Suprapubic skin (tissue), 3 donors: Measurements from ENCODE around the gene CCSAP.

Experiments
- POLR2A ChIP-seq, 2 donors: fragments of 450-650 bp; IDR thresholded peaks; one replicate each; pipeline ENCODE4 v1.6.1; 2017; ENCODE audit warnings: antibody characterized with exemption in 2 of 2, mild to moderate bottlenecking in 2 of 2, moderate library complexity in 2 of 2
- TF ChIP-seq, protein P1 (sequence below), 2 donors: fragments of 200-600 bp in 1 of 2; fragments of 450-650 bp in 1 of 2; sonication (generic) in 1 of 2; IDR thresholded peaks; one replicate each; pipeline ENCODE4 v1.5.1; 2016 to 2019; ENCODE audit warnings: antibody characterized with exemption in 2 of 2, mild to moderate bottlenecking in 1 of 2, moderate library complexity in 1 of 2

DNA sequence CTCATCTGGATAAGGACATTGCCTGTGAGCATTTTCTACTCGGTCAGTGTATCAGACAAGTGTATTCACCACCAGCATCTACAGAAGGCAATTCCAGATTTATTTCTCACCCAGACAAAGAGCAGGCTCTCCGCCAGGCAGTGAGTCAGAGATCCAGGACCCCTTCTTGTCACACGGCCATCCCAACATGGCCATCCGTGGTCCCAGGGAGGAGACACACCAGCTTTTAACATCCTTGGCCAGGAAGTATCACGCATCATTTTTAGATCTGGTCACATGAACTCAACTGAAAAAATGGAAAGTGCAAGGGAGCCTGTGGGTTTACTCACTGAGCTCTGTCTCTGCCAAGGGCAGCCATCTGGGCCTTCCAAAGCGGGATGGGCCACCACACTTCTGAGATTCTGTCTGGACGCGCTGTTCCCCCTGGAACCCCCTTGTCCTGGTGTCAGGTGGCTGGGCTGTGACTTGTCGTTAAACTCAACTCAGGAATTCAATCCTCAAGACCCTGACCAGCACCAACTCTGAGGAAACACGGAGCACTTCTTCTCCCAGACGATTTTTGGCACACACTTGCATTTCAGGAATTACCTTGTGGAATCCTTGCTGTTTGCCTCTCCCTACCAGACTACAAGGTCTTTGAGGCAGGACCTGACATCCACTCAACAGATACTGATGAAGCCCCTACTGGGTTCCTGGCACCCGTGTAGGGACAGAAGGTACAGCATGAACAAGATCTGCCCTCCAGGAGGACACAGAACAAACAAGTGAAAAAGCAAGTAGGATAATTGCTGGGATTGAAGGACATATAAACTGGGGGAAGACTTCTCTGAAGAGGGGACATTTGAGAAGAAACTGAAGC is 21.6 kb upstream of the CCSAP start:
- TF ChIP-seq, protein P1, sequence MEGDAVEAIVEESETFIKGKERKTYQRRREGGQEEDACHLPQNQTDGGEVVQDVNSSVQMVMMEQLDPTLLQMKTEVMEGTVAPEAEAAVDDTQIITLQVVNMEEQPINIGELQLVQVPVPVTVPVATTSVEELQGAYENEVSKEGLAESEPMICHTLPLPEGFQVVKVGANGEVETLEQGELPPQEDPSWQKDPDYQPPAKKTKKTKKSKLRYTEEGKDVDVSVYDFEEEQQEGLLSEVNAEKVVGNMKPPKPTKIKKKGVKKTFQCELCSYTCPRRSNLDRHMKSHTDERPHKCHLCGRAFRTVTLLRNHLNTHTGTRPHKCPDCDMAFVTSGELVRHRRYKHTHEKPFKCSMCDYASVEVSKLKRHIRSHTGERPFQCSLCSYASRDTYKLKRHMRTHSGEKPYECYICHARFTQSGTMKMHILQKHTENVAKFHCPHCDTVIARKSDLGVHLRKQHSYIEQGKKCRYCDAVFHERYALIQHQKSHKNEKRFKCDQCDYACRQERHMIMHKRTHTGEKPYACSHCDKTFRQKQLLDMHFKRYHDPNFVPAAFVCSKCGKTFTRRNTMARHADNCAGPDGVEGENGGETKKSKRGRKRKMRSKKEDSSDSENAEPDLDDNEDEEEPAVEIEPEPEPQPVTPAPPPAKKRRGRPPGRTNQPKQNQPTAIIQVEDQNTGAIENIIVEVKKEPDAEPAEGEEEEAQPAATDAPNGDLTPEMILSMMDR (IDR thresholded peaks at IDR 0.05) = no peak
- no peak for TF ChIP-seq POLR2A (IDR thresholded peaks at IDR 0.05)
